Measurements from ENCODE around the gene ZSWIM6. TPM values are rescaled to one million over a fixed set of nuclear protein-coding genes. Genes with fewer than 3 reads are reported as not detected.

Gene ZSWIM6
- total RNA-seq, 1 experiment from 2014 or later = 10.0 TPM

GRCh38 chr5:61394793-61395192, 62.7 kb downstream of the ZSWIM6 start:
- H3K4me3 Mint-ChIP-seq (ENCODE audit: unreplicated experiment) = no peak overlapping the region
- Histone ChIP-seq H3K36me3 (ENCODE audit: control insufficient read depth, insufficient read depth, low read length) (no peaks in the 10 kb centered on the region), H3K9me3 (0 out of 2 replicates have a peak, but pooled peaks cover 3% of the 10 kb centered on the region), H3K4me1 (no peaks in the 10 kb centered on the region), H3K4me3 (ENCODE audit: low read depth, low read length) (no peak overlapping the region), H3K27me3 (replicated peaks; ENCODE audit: control insufficient read depth, insufficient read depth, low read length) (no peaks in the 10 kb centered on the region)
- no peaks in the 10 kb centered on the region for H3K4me1 Mint-ChIP-seq (ENCODE audit: low read depth, unreplicated experiment)
- no peaks in the 10 kb centered on the region for H3K9me3 Mint-ChIP-seq (ENCODE audit: unreplicated experiment)
- no peaks in the 10 kb centered on the region for H3K36me3 Mint-ChIP-seq (ENCODE audit: insufficient read depth, unreplicated experiment)
- no peak overlapping the region for H3K27ac Mint-ChIP-seq (ENCODE audit: unreplicated experiment)
- no peak for TF ChIP-seq CTCF (IDR thresholded peaks at IDR 0.05; ENCODE audit: insufficient read depth in 1 of 2, low read depth in 1 of 2, low read length in 1 of 2, severe bottlenecking in 1 of 2, unreplicated experiment in 1 of 2)
- H3K27me3 Mint-ChIP-seq (ENCODE audit: insufficient read depth, unreplicated experiment) = no peaks in the 10 kb centered on the region
- no peak for DNase-seq
- BruUV-seq (replicated peaks) = no TSS peak
- CTCF ChIA-PET = no interaction called here
- intact Hi-C loops (cut with micrococcal nuclease; ENCODE audit: unreplicated experiment) = no loop called here
- POLR2A ChIA-PET = no interaction called here

- H3K27me3 ChIP-seq (replicated peaks; ENCODE audit: control insufficient read depth, insufficient read depth, low read length) = no peaks in the 10 kb centered on the region
- H3K9me3 ChIP-seq = 0 out of 2 replicates have a peak, but pooled peaks cover 3% of the 10 kb centered on the region
- BruUV-seq (replicated peaks) = no TSS peak
- Mint-ChIP-seq H3K27ac (ENCODE audit: unreplicated experiment) (no peak overlapping the region), H3K36me3 (ENCODE audit: insufficient read depth, unreplicated experiment) (no peaks in the 10 kb centered on the region), H3K27me3 (ENCODE audit: insufficient read depth, unreplicated experiment) (no peaks in the 10 kb centered on the region), H3K4me1 (ENCODE audit: low read depth, unreplicated experiment) (no peaks in the 10 kb centered on the region), H3K4me3 (ENCODE audit: unreplicated experiment) (no peak overlapping the region), H3K9me3 (ENCODE audit: unreplicated experiment) (no peaks in the 10 kb centered on the region)
- CTCF ChIA-PET = no interaction called here
- no peak for TF ChIP-seq CTCF (IDR thresholded peaks at IDR 0.05; ENCODE audit: insufficient read depth in 1 of 2, low read depth in 1 of 2, low read length in 1 of 2, severe bottlenecking in 1 of 2, unreplicated experiment in 1 of 2)
- H3K4me1 ChIP-seq = no peaks in the 10 kb centered on the region
- no peaks in the 10 kb centered on the region for H3K36me3 ChIP-seq (ENCODE audit: control insufficient read depth, insufficient read depth, low read length)
- no peak for DNase-seq
- H3K4me3 ChIP-seq (ENCODE audit: low read depth, low read length) = no peak overlapping the region
- intact Hi-C loops (cut with micrococcal nuclease; ENCODE audit: unreplicated experiment) = no loop called here
- POLR2A ChIA-PET = no interaction called here
These were observed 65.2 kb downstream of the ZSWIM6 start for GRCh38 chr5:61397238-61397637.

GRCh38 chr5:61397937-61398336, 65.9 kb downstream of the ZSWIM6 start:
- intact Hi-C loops (cut with micrococcal nuclease; ENCODE audit: unreplicated experiment) = no loop called here
- Histone ChIP-seq H3K9me3 (0 out of 2 replicates have a peak, but pooled peaks cover 3% of the 10 kb centered on the region), H3K27me3 (replicated peaks; ENCODE audit: control insufficient read depth, insufficient read depth, low read length) (no peaks in the 10 kb centered on the region), H3K4me3 (ENCODE audit: low read depth, low read length) (no peak overlapping the region), H3K4me1 (no peaks in the 10 kb centered on the region), H3K36me3 (ENCODE audit: control insufficient read depth, insufficient read depth, low read length) (no peaks in the 10 kb centered on the region)
- H3K27me3 Mint-ChIP-seq (ENCODE audit: insufficient read depth, unreplicated experiment) = no peaks in the 10 kb centered on the region
- no TSS peak for BruUV-seq (replicated peaks)
- TF ChIP-seq CTCF (IDR thresholded peaks at IDR 0.05; ENCODE audit: insufficient read depth in 1 of 2, low read depth in 1 of 2, low read length in 1 of 2, severe bottlenecking in 1 of 2, unreplicated experiment in 1 of 2) = no peak
- no peak for DNase-seq
- no peaks in the 10 kb centered on the region for H3K4me1 Mint-ChIP-seq (ENCODE audit: low read depth, unreplicated experiment)
- no peaks in the 10 kb centered on the region for H3K36me3 Mint-ChIP-seq (ENCODE audit: insufficient read depth, unreplicated experiment)
- ChIA-PET CTCF (no interaction called here), POLR2A (no interaction called here)
- no peak overlapping the region for H3K4me3 Mint-ChIP-seq (ENCODE audit: unreplicated experiment)
- no peaks in the 10 kb centered on the region for H3K9me3 Mint-ChIP-seq (ENCODE audit: unreplicated experiment)
- no peak overlapping the region for H3K27ac Mint-ChIP-seq (ENCODE audit: unreplicated experiment)

Measured in Caco-2 (cell line).